ENCODE data around the gene TASP1. TPM values are rescaled to one million over a fixed set of nuclear protein-coding genes. Genes with fewer than 3 reads are reported as not detected.
"Not testable (repeated sequence)": the region's sequence is repeated elsewhere in the genome, so short reads cannot be mapped to it uniquely, and the experiment has no call there.

TASP1 gene
- total RNA-seq, 1 donor from 2014 or later = 18.3 TPM

DNA sequence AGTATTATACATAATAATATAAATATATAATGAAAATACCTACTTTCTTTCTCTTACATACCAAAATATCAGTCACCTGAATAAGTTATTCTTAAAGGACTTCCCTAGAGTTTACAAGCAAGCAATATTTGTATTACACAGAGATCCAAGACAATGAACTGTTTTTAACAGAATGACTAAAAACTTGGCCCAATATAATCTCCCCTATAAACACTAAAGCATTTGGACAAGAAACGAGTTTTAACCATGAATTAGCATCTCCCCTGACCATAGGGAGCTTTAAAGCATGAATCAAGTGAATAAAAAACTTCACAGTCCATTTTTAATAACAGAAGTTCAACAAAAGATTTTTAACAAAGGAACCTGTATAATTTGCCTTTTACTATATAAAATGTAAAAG lies 20.3 kb downstream of the TASP1 start:
- not testable (repeated sequence) for H3K9ac ChIP-seq (ENCODE audit: low read depth in 1 of 3, low read length in 3 of 3); H3K4me3 ChIP-seq (ENCODE audit: low read length in 3 of 3); H3K27me3 ChIP-seq (ENCODE audit: control insufficient read depth in 3 of 3, insufficient read depth in 3 of 3, low read length in 3 of 3); H3K4me1 ChIP-seq (ENCODE audit: control insufficient read depth in 3 of 3, insufficient read depth in 3 of 3, low read length in 3 of 3); H3K36me3 ChIP-seq (ENCODE audit: control insufficient read depth in 3 of 3, insufficient read depth in 3 of 3, low read length in 3 of 3); H3K27ac ChIP-seq (ENCODE audit: low read depth, low read length); H3K9me3 ChIP-seq (ENCODE audit: control insufficient read depth in 3 of 3, low read length in 3 of 3)

DNA sequence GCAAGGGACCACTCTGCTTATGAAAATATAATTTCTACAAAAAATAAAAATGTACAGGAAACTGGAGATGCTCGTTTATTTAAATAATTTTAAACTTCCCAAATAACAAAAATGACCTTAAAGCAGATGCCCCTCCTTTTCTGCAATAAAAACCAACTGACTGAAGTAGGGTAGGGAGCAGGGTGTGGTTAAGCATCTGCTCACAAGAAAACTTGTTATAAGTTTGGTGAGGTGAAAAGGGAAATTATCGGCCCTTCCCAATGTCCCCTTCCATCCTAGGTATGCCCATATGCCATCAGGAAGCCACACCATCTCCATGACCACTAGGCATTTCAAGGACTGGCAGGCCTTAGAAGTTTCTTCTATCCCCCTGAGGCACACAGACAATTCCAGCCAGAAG lies 21.1 kb downstream of the TASP1 start:
- H3K4me3 ChIP-seq (ENCODE audit: low read length in 3 of 3); H3K36me3 ChIP-seq (ENCODE audit: control insufficient read depth in 3 of 3, insufficient read depth in 3 of 3, low read length in 3 of 3); H3K27ac ChIP-seq (ENCODE audit: low read depth, low read length); H3K9ac ChIP-seq (ENCODE audit: low read depth in 1 of 3, low read length in 3 of 3); H3K9me3 ChIP-seq (ENCODE audit: control insufficient read depth in 3 of 3, low read length in 3 of 3); H3K4me1 ChIP-seq (ENCODE audit: control insufficient read depth in 3 of 3, insufficient read depth in 3 of 3, low read length in 3 of 3); H3K27me3 ChIP-seq (ENCODE audit: control insufficient read depth in 3 of 3, insufficient read depth in 3 of 3, low read length in 3 of 3): not testable (repeated sequence)

DNA sequence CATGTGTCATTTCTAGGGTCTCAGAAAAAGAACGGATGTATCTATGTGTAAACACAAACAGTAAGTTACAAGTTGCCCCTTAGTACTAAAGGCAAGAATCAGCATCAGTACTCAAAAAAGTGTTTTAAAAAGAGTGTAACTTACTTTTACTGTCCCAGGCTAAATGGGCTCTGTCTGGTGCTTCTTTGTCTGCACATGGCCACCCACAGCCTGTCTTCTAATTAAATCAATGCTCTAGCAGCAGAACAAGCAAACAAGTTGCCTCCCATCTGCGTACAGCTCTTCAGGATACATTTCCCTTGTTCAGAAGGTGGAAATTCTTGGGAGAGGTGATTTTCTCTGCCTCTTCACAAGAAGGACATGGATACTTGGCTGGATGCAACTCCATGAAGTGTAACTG lies 22.0 kb downstream of the TASP1 start:
- H3K27me3 ChIP-seq (ENCODE audit: control insufficient read depth in 3 of 3, insufficient read depth in 3 of 3, low read length in 3 of 3); H3K9me3 ChIP-seq (ENCODE audit: control insufficient read depth in 3 of 3, low read length in 3 of 3); H3K4me3 ChIP-seq (ENCODE audit: low read length in 3 of 3); H3K9ac ChIP-seq (ENCODE audit: low read depth in 1 of 3, low read length in 3 of 3); H3K4me1 ChIP-seq (ENCODE audit: control insufficient read depth in 3 of 3, insufficient read depth in 3 of 3, low read length in 3 of 3); H3K27ac ChIP-seq (ENCODE audit: low read depth, low read length); H3K36me3 ChIP-seq (ENCODE audit: control insufficient read depth in 3 of 3, insufficient read depth in 3 of 3, low read length in 3 of 3): not testable (repeated sequence)

DNA sequence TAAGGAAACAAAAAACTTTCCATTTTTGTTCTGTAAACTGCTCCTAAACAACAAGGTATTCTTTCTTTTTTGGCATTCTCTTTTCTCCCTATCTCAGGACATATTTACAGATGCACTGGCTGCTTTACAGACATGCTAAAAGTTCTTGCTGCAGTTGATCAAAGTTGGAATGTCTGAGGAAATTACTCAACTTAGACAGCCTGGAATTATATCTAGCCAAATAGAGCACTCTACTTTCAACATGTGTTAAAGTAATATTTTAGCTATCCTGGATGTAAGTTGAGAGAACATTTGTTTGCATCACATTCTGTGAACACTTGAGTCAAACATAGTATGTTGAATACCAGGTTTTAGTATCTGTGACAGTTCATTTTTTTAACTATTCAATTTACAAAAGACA lies 24.8 kb downstream of the TASP1 start:
- no peaks in the 10 kb centered on the region for H3K9me3 ChIP-seq (ENCODE audit: control insufficient read depth in 3 of 3, low read length in 3 of 3)
- H3K9ac ChIP-seq (ENCODE audit: low read depth in 1 of 3, low read length in 3 of 3) = no peak overlapping the region
- no peak overlapping the region for H3K4me3 ChIP-seq (ENCODE audit: low read length in 3 of 3)
- H3K36me3 ChIP-seq (ENCODE audit: control insufficient read depth in 3 of 3, insufficient read depth in 3 of 3, low read length in 3 of 3) = no peaks in the 10 kb centered on the region
- no peaks in the 10 kb centered on the region for H3K4me1 ChIP-seq (ENCODE audit: control insufficient read depth in 3 of 3, insufficient read depth in 3 of 3, low read length in 3 of 3)
- H3K27me3 ChIP-seq (ENCODE audit: control insufficient read depth in 3 of 3, insufficient read depth in 3 of 3, low read length in 3 of 3) = no peaks in the 10 kb centered on the region
- no peak overlapping the region for H3K27ac ChIP-seq (ENCODE audit: low read depth, low read length)

DNA sequence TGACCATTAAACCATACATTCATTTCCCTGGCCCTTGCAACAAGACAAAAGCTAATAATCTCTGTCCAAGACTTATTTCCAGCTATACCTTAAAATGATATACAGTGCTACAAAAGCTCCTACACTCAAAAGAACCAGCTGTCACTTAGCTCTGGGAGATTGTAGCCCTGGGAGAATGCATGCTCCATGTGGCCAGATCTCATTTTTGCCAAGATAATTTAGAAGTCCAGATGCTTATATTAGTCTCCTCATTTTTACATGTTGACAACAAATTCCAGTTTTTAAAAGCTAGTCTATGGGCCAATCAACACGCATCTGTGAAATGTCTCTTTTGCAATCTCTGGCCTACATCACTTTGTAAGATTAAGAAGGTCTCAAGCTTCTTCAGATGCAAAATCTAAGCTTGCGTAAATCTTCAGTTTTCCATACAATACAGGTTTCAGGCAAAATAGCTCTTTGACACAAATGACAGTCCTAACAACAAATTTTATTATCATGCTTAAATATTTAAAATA lies 27.1 kb downstream of the TASP1 start:
- Histone ChIP-seq H3K27me3 (ENCODE audit: control insufficient read depth in 3 of 3, insufficient read depth in 3 of 3, low read length in 3 of 3) (no peaks in the 10 kb centered on the region), H3K9me3 (ENCODE audit: control insufficient read depth in 3 of 3, low read length in 3 of 3) (no peaks in the 10 kb centered on the region), H3K4me3 (ENCODE audit: low read length in 3 of 3) (no peak overlapping the region), H3K9ac (ENCODE audit: low read depth in 1 of 3, low read length in 3 of 3) (no peak overlapping the region), H3K4me1 (ENCODE audit: control insufficient read depth in 3 of 3, insufficient read depth in 3 of 3, low read length in 3 of 3) (no peaks in the 10 kb centered on the region), H3K27ac (ENCODE audit: low read depth, low read length) (no peak overlapping the region), H3K36me3 (ENCODE audit: control insufficient read depth in 3 of 3, insufficient read depth in 3 of 3, low read length in 3 of 3) (no peaks in the 10 kb centered on the region)

DNA sequence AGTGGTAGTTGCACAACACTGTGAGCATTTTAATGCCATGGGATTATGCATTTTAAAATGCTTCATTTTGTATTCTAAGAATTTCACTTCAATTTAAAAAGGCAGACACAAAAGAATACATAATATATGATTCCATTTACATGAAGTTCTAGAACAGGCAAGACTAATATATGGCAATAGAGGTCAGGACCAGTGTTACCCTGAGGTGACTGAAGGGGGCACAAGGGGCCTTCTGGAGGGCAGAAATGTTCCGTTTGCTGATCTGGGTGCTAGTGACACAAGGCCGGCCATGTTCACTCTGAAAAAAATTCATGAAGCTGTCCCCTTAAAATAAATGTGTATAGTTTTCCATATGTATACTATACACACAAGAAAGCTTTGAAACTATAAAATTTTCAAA lies 28.5 kb downstream of the TASP1 start:
- Histone ChIP-seq H3K36me3 (ENCODE audit: control insufficient read depth in 3 of 3, insufficient read depth in 3 of 3, low read length in 3 of 3) (no peaks in the 10 kb centered on the region), H3K27ac (ENCODE audit: low read depth, low read length) (no peak overlapping the region), H3K4me1 (ENCODE audit: control insufficient read depth in 3 of 3, insufficient read depth in 3 of 3, low read length in 3 of 3) (no peaks in the 10 kb centered on the region), H3K27me3 (ENCODE audit: control insufficient read depth in 3 of 3, insufficient read depth in 3 of 3, low read length in 3 of 3) (no peaks in the 10 kb centered on the region), H3K9ac (ENCODE audit: low read depth in 1 of 3, low read length in 3 of 3) (no peak overlapping the region), H3K9me3 (ENCODE audit: control insufficient read depth in 3 of 3, low read length in 3 of 3) (no peaks in the 10 kb centered on the region), H3K4me3 (ENCODE audit: low read length in 3 of 3) (no peak overlapping the region)

DNA sequence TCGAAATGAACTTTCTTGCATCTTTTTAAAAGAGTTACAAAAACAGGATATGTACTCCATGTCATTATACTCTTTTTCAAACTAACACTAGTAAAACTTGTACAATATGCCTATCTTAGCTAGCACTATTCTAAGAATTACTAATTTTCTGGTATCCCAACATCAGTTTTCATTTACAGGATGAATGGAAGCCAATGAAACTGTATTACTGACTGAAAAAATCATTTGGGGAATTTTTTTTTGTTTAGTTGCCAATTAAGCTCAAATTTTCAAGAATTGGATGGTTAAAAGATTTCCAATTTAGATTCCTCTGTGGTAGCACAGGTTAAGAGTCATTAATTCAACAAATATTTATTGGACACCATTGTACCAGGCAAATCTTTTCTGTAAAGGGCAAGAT lies 30.7 kb downstream of the TASP1 start:
- Histone ChIP-seq H3K4me3 (ENCODE audit: low read length in 3 of 3) (no peak overlapping the region), H3K9me3 (ENCODE audit: control insufficient read depth in 3 of 3, low read length in 3 of 3) (no peaks in the 10 kb centered on the region), H3K9ac (ENCODE audit: low read depth in 1 of 3, low read length in 3 of 3) (no peak overlapping the region), H3K4me1 (ENCODE audit: control insufficient read depth in 3 of 3, insufficient read depth in 3 of 3, low read length in 3 of 3) (no peaks in the 10 kb centered on the region), H3K27me3 (ENCODE audit: control insufficient read depth in 3 of 3, insufficient read depth in 3 of 3, low read length in 3 of 3) (no peaks in the 10 kb centered on the region), H3K27ac (ENCODE audit: low read depth, low read length) (no peak overlapping the region), H3K36me3 (ENCODE audit: control insufficient read depth in 3 of 3, insufficient read depth in 3 of 3, low read length in 3 of 3) (no peaks in the 10 kb centered on the region)

DNA sequence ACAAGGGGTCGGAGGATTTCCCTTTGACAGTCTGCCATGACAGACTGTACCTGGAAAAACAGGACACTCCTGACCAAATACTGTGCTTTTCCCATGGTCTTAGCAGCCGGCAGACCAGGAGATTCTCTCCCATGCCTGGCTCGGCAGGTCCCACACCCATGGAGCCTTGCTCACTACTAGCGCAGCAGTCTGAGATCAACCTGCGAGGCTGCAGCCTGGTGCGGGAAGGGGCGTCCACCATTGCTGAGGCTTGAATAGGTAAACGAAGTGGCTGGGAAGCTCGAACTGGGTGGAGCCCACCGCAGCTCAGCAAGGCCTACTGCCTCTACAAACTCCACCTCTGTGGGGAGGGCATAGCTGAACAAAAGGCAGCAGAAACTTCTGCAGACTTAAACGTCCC lies 45.3 kb downstream of the TASP1 start:
- not testable (repeated sequence) for H3K9ac ChIP-seq (ENCODE audit: low read depth in 1 of 3, low read length in 3 of 3); H3K27ac ChIP-seq (ENCODE audit: low read depth, low read length); H3K27me3 ChIP-seq (ENCODE audit: control insufficient read depth in 3 of 3, insufficient read depth in 3 of 3, low read length in 3 of 3); H3K9me3 ChIP-seq (ENCODE audit: control insufficient read depth in 3 of 3, low read length in 3 of 3); H3K36me3 ChIP-seq (ENCODE audit: control insufficient read depth in 3 of 3, insufficient read depth in 3 of 3, low read length in 3 of 3); H3K4me1 ChIP-seq (ENCODE audit: control insufficient read depth in 3 of 3, insufficient read depth in 3 of 3, low read length in 3 of 3); H3K4me3 ChIP-seq (ENCODE audit: low read length in 3 of 3)

DNA sequence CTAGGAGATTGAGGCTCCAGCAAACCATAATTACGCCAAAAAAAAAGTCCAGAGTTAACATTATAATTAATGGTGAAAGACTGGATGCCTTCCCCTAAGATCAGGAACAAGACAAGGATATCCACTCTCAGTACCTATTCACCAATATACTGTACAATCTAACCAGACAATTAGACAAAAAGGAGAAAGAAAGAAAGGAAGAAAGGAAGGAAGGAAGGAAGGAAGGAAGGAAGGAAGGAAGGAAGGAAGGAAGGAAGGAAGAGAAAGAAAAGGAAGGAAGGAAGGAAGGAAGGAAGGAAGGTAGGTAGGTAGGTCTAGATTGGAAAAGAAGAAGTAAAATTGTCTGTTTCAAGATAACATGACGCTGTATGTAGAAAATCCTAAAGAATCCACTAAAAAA lies 50.7 kb downstream of the TASP1 start:
- Histone ChIP-seq H3K4me1 (ENCODE audit: control insufficient read depth in 3 of 3, insufficient read depth in 3 of 3, low read length in 3 of 3) (no peaks in the 10 kb centered on the region), H3K9ac (ENCODE audit: low read depth in 1 of 3, low read length in 3 of 3) (no peak overlapping the region), H3K27ac (ENCODE audit: low read depth, low read length) (no peak overlapping the region), H3K36me3 (ENCODE audit: control insufficient read depth in 3 of 3, insufficient read depth in 3 of 3, low read length in 3 of 3) (peaks cover 0 to 5% (median under 1%) of the 10 kb centered on the region in 3 donors), H3K4me3 (ENCODE audit: low read length in 3 of 3) (no peak overlapping the region), H3K9me3 (ENCODE audit: control insufficient read depth in 3 of 3, low read length in 3 of 3) (no peaks in the 10 kb centered on the region), H3K27me3 (ENCODE audit: control insufficient read depth in 3 of 3, insufficient read depth in 3 of 3, low read length in 3 of 3) (no peaks in the 10 kb centered on the region)

DNA sequence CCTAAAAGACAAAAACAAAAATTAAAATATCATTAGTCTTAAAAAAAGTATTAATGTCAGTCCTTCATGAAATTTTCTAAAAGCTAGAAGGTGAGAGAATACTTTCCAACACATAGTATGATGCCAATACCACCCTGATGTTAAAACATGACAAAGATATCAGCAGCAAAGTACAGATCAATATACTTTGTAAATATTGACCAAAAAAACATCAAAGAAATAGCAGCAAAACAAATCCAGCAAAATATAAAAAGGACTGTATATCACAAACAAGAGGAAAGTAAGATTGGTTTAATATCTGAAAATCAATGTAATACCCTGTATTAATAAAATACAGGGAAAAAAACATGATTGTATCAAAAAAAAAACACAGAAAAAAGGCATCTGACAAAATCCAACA lies 51.4 kb downstream of the TASP1 start:
- H3K27ac ChIP-seq (ENCODE audit: low read depth, low read length) = no peak overlapping the region
- H3K9me3 ChIP-seq (ENCODE audit: control insufficient read depth in 3 of 3, low read length in 3 of 3) = no peaks in the 10 kb centered on the region
- peaks cover 0 to 8% (median 5%) of the 10 kb centered on the region in 3 donors for H3K36me3 ChIP-seq (ENCODE audit: control insufficient read depth in 3 of 3, insufficient read depth in 3 of 3, low read length in 3 of 3)
- no peak overlapping the region for H3K9ac ChIP-seq (ENCODE audit: low read depth in 1 of 3, low read length in 3 of 3)
- no peaks in the 10 kb centered on the region for H3K27me3 ChIP-seq (ENCODE audit: control insufficient read depth in 3 of 3, insufficient read depth in 3 of 3, low read length in 3 of 3)
- H3K4me3 ChIP-seq (ENCODE audit: low read length in 3 of 3) = no peak overlapping the region
- no peaks in the 10 kb centered on the region for H3K4me1 ChIP-seq (ENCODE audit: control insufficient read depth in 3 of 3, insufficient read depth in 3 of 3, low read length in 3 of 3)

DNA sequence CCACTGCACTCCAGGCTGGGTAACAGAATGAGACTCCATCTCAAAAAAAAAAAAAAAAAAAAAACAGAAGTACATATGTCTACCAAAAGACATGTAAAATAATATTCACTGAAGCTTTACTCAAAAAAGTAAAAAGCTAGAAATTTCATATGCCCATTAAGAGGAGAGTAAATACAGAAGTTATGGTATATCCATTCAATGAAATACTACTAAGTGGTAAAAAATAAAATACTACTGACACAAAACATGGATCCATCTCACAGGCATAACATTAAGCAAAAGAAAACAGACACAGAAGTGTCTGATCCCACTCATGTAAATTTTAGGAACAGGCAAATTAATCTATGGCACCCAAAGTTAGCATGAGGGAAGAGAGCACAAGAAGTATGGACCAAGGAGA lies 52.6 kb downstream of the TASP1 start:
- no peaks in the 10 kb centered on the region for H3K9me3 ChIP-seq (ENCODE audit: control insufficient read depth in 3 of 3, low read length in 3 of 3)
- H3K9ac ChIP-seq (ENCODE audit: low read depth in 1 of 3, low read length in 3 of 3) = no peak overlapping the region
- peaks cover 0 to 8% (median 5%) of the 10 kb centered on the region in 3 donors for H3K36me3 ChIP-seq (ENCODE audit: control insufficient read depth in 3 of 3, insufficient read depth in 3 of 3, low read length in 3 of 3)
- no peak overlapping the region for H3K27ac ChIP-seq (ENCODE audit: low read depth, low read length)
- no peaks in the 10 kb centered on the region for H3K4me1 ChIP-seq (ENCODE audit: control insufficient read depth in 3 of 3, insufficient read depth in 3 of 3, low read length in 3 of 3)
- H3K4me3 ChIP-seq (ENCODE audit: low read length in 3 of 3) = no peak overlapping the region
- no peaks in the 10 kb centered on the region for H3K27me3 ChIP-seq (ENCODE audit: control insufficient read depth in 3 of 3, insufficient read depth in 3 of 3, low read length in 3 of 3)
